Duodenal mucosa (tissue), 2 donors: ENCODE data around the gene FLYWCH1.

ENCODE experiments used
- H3K27ac ChIP-seq: one replicate; pipeline ENCODE4 v1.7.0; 2013; ENCODE audit warnings: low read depth, low read length
- H3K27me3 ChIP-seq, 2 donors: one replicate each; pipeline ENCODE4 v1.7.0; 2013; ENCODE audit warnings: low read length in 2 of 2, control low read depth in 1 of 2; ENCODE audit not compliant: insufficient read depth in 2 of 2, control insufficient read depth in 1 of 2
- H3K36me3 ChIP-seq, 2 donors: one replicate each; pipeline ENCODE4 v1.7.0; 2013; ENCODE audit warnings: low read length in 2 of 2, control low read depth in 1 of 2; ENCODE audit not compliant: insufficient read depth in 2 of 2, control insufficient read depth in 1 of 2
- H3K4me1 ChIP-seq, 2 donors: one replicate each; pipeline ENCODE4 v1.7.0; 2013; ENCODE audit warnings: low read length in 2 of 2, control low read depth in 1 of 2; ENCODE audit not compliant: insufficient read depth in 2 of 2, control insufficient read depth in 1 of 2
- H3K4me3 ChIP-seq, 2 donors: one replicate each; pipeline ENCODE4 v1.7.0; 2013; ENCODE audit warnings: low read length in 2 of 2, low read depth in 1 of 2
- H3K9ac ChIP-seq, 2 donors: one replicate each; pipeline ENCODE4 v1.7.0; 2013; ENCODE audit warnings: low read length in 2 of 2, low read depth in 1 of 2
- H3K9me3 ChIP-seq, 2 donors: one replicate each; pipeline ENCODE4 v1.7.0; 2013; ENCODE audit warnings: low read length in 2 of 2, control low read depth in 1 of 2; ENCODE audit not compliant: control insufficient read depth in 1 of 2

Gene FLYWCH1

DNA sequence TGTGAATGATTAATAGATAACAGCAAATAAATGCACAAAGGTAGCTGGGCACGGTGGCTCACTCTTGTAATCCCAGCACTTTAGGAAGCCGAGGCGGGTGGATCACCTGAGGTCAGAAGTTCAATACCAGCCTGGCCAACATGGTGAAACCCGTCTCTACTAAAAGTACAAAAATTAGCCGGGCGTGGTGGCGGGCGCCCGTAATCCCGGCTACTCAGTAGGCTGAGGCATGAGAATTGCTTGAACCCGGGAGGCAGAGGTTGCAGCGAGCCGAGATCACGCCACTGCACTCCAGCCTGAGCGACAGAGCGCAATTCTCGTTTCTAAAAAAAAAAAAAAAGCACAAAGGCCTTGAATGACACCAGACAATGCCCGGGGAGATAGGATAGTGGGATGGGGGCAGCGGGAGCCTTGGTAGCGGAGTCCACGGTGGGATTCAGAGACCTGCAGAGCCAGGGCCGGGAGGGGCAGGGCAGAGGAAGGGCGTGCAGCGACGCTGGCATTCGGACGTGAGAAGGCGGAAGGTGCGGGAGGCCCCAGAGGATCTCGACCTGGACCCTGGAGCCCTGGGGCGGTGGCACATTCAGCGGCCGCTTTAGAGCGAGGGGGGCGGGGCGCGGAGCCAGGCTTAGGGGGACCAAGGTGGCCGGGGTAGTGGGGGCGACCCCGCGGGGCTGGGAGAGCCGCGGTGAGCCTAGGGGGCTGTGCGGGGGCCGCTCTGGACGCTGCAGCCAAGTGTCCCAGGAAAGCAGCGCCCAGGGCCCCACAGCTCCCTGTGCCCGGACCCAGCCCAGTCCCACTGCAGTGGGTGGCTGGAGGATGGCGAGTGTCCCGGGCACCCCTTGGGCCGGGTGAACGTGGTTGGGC, 29.7 kb upstream of the FLYWCH1 start:
- no peaks in the 10 kb centered on the region for H3K27me3 ChIP-seq
- peak overlapping the region; percentile 81 to 83 for H3K9ac ChIP-seq

DNA sequence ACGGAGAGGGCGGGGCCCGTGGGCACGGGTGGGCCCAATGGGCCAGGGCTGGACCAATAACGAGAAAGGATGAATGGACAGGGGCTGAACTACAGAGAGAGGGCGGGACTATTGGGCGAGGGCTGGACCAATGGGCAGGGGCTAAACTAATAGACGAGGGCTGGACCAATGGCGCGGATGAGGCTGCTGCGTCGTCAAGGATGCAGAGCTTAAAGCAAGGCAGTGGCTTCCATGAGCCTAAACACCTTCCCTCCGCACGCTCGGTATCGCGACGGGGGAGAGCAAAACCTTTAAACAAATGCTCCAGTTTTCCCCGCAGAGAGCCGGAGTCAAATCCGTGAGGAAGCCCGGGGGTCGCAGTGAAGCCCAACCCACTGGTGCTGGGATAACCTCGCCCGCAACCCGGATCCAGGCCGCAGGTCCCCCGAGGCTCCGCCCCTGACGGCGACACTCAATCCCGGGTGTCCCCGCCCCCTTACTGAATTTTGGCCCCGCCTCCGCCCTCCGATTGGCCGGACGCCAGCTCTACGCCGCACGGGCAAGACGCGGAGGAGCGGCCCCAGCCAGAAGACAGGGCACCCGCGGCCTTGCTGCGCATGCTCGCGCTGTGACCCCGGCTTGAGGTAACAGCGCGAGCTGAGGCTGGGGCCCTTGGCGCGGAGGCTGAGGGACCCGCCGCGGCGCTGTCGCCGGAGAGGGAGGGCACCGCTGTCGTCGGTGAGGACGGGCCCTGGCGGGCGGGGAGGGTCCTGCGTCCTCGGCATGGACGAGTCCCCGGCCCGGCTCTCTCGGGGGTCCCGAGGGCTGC, 28.9 kb upstream of the FLYWCH1 start, which contains the start of gene FLYWCH2:
Gene FLYWCH2 (plus strand): TSS at position 566 of the 808 bp plus-strand sequence. CDS start 13,235 bp downstream, outside the sequence.
- peak within 1 kb of the TSS; percentile 83 to 96 for H3K9ac ChIP-seq
- peak within 1 kb of the TSS; percentile 78 to 85 for H3K4me3 ChIP-seq
- no peaks in the 10 kb centered on the region for H3K36me3 ChIP-seq
- no peaks in the 10 kb centered on the region for H3K27me3 ChIP-seq
- H3K4me1 ChIP-seq, result peaks cover 0 to 10% of the 10 kb centered on the region in 2 donors
- H3K27ac ChIP-seq, result peak within 1 kb of the TSS; percentile 93
- H3K9me3 ChIP-seq, result no peaks in the 10 kb centered on the region

More for the DNA sequence above, 29.7 kb upstream of the FLYWCH1 start:
- Histone ChIP-seq H3K9me3 (no peaks in the 10 kb centered on the region), H3K4me1 (peaks cover 0 to 10% of the 10 kb centered on the region in 2 donors), H3K27ac (peak overlapping the region; percentile 93), H3K4me3 (peak overlapping the region; percentile 78 to 85), H3K36me3 (no peaks in the 10 kb centered on the region)

DNA sequence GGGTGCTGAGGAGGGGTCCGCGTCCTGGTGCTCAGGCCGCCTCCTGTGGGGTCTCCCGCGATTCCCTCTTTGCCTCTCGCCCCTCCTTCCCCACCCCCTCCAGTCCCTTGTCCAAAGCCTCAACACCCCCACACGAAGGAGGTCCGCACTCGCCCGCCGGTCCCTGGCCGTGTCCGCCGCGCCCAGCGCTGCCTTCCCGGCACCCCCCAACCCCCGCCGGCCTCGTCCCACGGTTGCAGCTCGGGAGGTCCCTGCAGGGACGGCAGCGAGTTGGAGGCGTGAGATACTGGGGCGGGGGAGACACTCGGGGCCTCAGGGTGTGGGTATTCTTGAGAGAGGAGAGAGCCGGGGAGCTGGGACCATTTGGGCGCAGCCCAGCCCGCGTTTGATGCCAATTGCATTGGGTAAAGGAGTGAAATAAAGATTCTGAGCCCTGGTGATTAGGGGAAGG, 28.2 kb upstream of the FLYWCH1 start:
- no peaks in the 10 kb centered on the region for H3K9me3 ChIP-seq
- H3K4me1 ChIP-seq, result peaks cover 0 to 10% of the 10 kb centered on the region in 2 donors
- peak overlapping the region; percentile 83 to 96 for H3K9ac ChIP-seq
- peak overlapping the region; percentile 78 to 85 for H3K4me3 ChIP-seq
- no peaks in the 10 kb centered on the region for H3K36me3 ChIP-seq
- H3K27me3 ChIP-seq, result no peaks in the 10 kb centered on the region
- H3K27ac ChIP-seq, result peak overlapping the region; percentile 93

DNA sequence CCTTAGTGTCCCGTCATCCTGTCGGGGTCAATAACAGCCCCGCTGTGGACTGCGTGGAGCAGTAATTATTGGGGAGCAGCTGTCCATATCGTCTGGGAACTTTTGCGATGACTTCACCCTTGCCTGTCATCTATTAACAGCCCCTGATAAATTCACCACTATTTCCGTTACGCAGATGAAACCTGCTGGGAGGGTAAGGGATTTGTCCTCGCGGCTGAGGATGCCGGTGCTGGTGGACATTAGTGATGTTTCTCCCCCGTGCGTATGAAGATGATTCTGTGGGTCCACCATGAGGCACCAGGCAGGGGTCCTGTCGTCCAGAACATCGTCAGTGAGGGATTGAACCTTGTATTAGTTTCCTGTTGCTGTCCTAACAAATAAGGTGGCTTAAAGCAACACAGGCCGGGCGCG, 27.7 kb upstream of the FLYWCH1 start:
- peaks cover 0 to 10% of the 10 kb centered on the region in 2 donors for H3K4me1 ChIP-seq
- H3K27ac ChIP-seq, result no peak overlapping the region
- H3K9me3 ChIP-seq, result no peaks in the 10 kb centered on the region
- no peaks in the 10 kb centered on the region for H3K36me3 ChIP-seq
- H3K27me3 ChIP-seq, result no peaks in the 10 kb centered on the region
- H3K4me3 ChIP-seq, result peak overlapping the region; percentile 78 to 85
- peak overlapping the region; percentile 83 to 96 for H3K9ac ChIP-seq

DNA sequence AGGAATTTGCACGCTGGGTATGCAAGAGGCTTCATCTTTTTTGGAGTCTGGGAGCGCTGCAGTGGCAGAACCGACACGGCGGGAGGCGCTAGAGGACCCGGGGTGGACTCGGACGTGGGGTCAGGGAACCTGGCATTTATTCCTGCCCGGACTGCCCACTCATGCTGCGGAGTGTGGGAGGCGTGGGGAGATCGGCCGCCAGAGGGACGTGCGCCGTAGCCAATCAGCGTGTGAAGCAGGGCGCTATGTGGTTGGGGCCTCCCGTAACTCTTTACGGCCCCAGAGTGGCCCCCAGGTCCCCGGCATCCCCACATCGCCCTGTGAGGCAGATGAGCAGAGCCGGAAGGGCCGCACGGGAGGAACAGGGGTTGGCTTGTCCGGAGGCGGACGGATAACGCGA, 17.5 kb upstream of the FLYWCH1 start:
- Histone ChIP-seq H3K9ac (no peak overlapping the region), H3K9me3 (no peaks in the 10 kb centered on the region), H3K27ac (no peak overlapping the region), H3K4me1 (peaks cover 0 to 5% of the 10 kb centered on the region in 2 donors), H3K27me3 (no peaks in the 10 kb centered on the region), H3K36me3 (peaks cover 0 to 13% of the 10 kb centered on the region in 2 donors), H3K4me3 (no peak overlapping the region)

DNA sequence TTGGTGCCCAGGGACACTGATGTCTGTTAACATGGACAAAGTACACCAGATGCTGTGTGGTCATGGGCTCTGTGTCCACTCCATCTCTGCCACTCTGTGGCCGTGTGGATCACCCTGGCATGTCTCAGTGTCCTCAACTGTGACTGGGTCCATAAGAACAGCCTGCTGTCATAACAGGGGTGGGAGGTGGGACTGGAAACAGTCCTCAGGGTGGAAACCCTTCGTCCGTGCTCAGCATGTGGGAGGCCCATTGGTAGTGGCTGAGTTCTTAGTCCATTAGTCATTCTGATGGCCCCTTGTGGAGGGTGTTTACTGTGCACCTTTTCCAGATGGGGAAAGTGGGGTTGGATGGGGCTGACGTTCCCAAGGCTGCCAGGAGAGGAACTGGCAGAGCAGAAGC, 15.9 kb upstream of the FLYWCH1 start:
- H3K9me3 ChIP-seq, result no peaks in the 10 kb centered on the region
- no peaks in the 10 kb centered on the region for H3K27me3 ChIP-seq
- no peak overlapping the region for H3K4me3 ChIP-seq
- no peak overlapping the region for H3K9ac ChIP-seq
- no peak overlapping the region for H3K27ac ChIP-seq
- H3K4me1 ChIP-seq, result peaks cover 0 to 3% of the 10 kb centered on the region in 2 donors
- H3K36me3 ChIP-seq, result peaks cover 0 to 17% of the 10 kb centered on the region in 2 donors

DNA sequence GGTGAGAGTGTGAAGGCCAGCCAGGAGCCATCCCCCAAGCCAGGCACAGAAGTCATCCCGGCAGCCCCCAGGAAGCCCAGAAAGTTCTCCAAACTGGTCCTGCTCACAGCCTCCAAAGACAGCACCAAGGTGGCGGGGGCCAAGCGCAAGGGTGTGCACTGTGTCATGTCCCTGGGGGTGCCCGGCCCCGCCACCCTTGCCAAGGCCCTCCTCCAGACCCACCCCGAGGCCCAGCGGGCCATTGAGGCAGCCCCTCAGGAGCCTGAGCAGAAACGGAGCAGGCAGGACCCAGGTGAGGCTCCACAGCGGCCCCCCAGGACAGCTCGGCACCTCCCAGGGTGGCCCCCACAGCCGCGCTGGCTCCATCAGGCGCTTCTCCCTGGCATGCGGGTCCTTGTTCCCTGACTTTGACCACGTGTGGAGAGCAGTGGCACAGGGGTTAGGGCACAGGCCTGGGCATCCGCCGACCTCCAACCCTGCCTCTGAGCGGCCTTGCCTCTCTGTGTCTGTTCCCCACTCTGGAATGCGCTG, 15.2 kb upstream of the FLYWCH1 start:
- Histone ChIP-seq H3K9ac (no peak overlapping the region), H3K4me3 (no peak overlapping the region), H3K9me3 (no peaks in the 10 kb centered on the region), H3K27ac (no peak overlapping the region), H3K4me1 (no peaks in the 10 kb centered on the region), H3K36me3 (peaks cover 0 to 17% of the 10 kb centered on the region in 2 donors), H3K27me3 (no peaks in the 10 kb centered on the region)

DNA sequence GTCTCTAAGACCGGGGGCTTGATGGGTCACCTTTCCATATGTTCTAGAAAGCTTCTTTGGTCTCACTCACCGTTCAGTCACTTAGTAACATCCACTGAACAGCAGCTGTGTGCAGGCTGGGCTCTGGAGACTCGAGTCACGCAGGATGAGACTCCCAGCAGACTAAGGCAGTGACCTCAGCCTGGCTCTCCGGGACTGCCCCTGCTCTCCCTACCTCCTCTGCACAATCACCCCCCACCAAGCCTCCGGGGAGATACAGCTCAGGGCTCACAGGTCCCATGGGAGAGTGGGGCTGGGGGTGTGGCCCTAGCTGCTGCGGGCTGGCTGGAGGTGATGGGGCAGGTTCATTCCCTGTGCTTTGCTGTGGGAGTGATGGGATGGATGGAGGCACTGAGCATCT, 14.6 kb upstream of the FLYWCH1 start:
- no peak overlapping the region for H3K9ac ChIP-seq
- H3K36me3 ChIP-seq, result peaks cover 0 to 17% of the 10 kb centered on the region in 2 donors
- H3K27ac ChIP-seq, result no peak overlapping the region
- no peaks in the 10 kb centered on the region for H3K9me3 ChIP-seq
- no peaks in the 10 kb centered on the region for H3K4me1 ChIP-seq
- H3K27me3 ChIP-seq, result no peaks in the 10 kb centered on the region
- no peak overlapping the region for H3K4me3 ChIP-seq

DNA sequence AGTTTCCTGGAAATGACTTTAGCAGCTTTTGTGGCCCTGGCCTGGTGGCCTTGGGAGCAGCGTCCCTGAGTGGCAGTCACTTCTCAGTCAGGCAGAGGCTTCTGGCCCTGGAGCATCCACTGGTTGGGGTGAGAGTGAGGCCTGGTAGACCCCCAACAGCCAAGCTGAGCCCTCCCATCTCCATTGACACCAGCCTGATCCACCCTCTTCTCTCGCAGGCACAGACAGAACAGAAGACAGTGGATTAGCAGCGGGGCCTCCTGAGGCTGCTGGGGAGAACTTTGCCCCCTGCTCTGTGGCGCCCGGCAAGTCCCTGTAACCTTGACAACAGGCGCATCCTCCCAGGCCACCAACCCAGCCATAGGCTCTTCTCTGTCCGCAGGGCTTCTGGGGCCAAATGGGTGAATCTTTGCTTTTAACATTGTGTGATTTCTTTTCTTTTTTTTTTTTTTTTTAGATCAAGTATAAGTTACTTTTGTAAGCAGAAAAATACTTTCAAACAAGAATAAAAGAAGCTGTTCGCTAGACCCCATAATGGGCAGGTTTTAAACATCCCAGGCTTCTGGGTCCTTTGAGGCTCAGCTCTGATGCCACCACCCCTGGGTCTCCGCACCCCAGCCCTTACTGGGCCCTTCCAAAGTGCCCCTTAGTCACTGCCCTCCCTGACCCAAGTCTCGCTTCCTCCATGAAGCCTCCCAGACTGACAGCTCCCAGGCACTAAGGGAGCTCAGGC, 12.7 kb upstream of the FLYWCH1 start:
- H3K27ac ChIP-seq, result no peak overlapping the region

More for the DNA sequence above, 12.7 kb upstream of the FLYWCH1 start:
- H3K9ac ChIP-seq, result no peak overlapping the region
- no peaks in the 10 kb centered on the region for H3K9me3 ChIP-seq
- no peak overlapping the region for H3K4me3 ChIP-seq
- peaks cover 0 to 17% of the 10 kb centered on the region in 2 donors for H3K36me3 ChIP-seq
- no peaks in the 10 kb centered on the region for H3K27me3 ChIP-seq
- H3K4me1 ChIP-seq, result peaks cover 4 to 5% of the 10 kb centered on the region in 2 donors
